K562 (cell line): ENCODE results near the gene TRAIP. TPM values are rescaled to one million over a fixed set of nuclear protein-coding genes. Genes with fewer than 3 reads are reported as not detected.
A peak's percentile ranks its signal among the peaks of the same experiment; 100 is the strongest.

Source experiments
- ATAC-seq: fragments of 200-7000 bp; cut with Tn5 transposase; 3 replicates; pipeline ENCODE4 v1.9.1; 2020; ENCODE audit warnings: moderate library complexity
- BruUV-seq: library from RNA; stranded (reverse); fragments of 400-500 nt; replicated peaks from 2 replicates; lab custom pipeline; 2021; lab: Mats Ljungman, UMichigan
- CTCF ChIA-PET: fragments of 300-600 bp; formaldehyde crosslinking; extraction: SDS; loops from one replicate; lab custom pipeline; 2021; ENCODE audit warnings: low intra/inter-chr PET ratio; lab: Yijun Ruan, JAX
- POLR2A ChIA-PET: fragments of 300-600, 350-650 bp; sonication (Branson Sonifier 250); formaldehyde crosslinking; extraction: SDS; loops from one replicate; lab custom pipeline; 2021; ENCODE audit warnings: antibody characterized with exemption, inconsistent platforms; lab: Yijun Ruan, JAX
- DNase-seq, 4 experiments: peaks; one replicate each; pipeline versions ENCODE4 v3.0.0 to v3.0.0-alpha.2; 2011 to 2018; ENCODE audit warnings: low spot score in 3 of 4, mixed read lengths in 3 of 4; ENCODE audit errors: extremely low read depth in 1 of 4
- FAIRE-seq: peaks from 2 replicates; lab custom pipeline; 2011; peaks lifted over from hg19 to GRCh38; lab: Jason Lieb, UNC
- H2AFZ ChIP-seq: 2 replicates; pipeline ENCODE4 v1.6.0; 2011; ENCODE audit warnings: low read depth, low read length, control low read depth, inconsistent platforms
- H3K27ac ChIP-seq: fragments of 200-600 bp; 3 replicates; pipeline ENCODE4 v1.8.0; 2011; ENCODE audit warnings: low read depth, mild to moderate bottlenecking, control low read depth, inconsistent platforms, low read length, moderate library complexity, mixed read lengths; ENCODE audit errors: extremely low read depth
- H3K27me3 ChIP-seq, 2 experiments: fragments of 300-600 bp in 1 of 2; 2 replicates in 1 of 2; 3 replicates in 1 of 2; pipeline versions ENCODE4 v1.6.0 to v1.8.0; 2011; ENCODE audit warnings: inconsistent platforms in 2 of 2, low read length in 2 of 2, mild to moderate bottlenecking in 1 of 2, mixed read lengths in 1 of 2, moderate library complexity in 1 of 2; ENCODE audit not compliant: control insufficient read depth in 2 of 2, insufficient read depth in 2 of 2
- H3K36me3 ChIP-seq: fragments of 300-600 bp; 3 replicates; pipeline ENCODE4 v1.8.0; 2011; ENCODE audit warnings: mild to moderate bottlenecking, low read length, inconsistent platforms; ENCODE audit not compliant: control insufficient read depth, insufficient read depth
- H3K4me1 ChIP-seq, 2 experiments: fragments of 200-600 bp in 1 of 2; replicated peaks in 1 of 2; 2 replicates in 1 of 2; 3 replicates in 1 of 2; pipeline versions ENCODE4 v1.5.1 to v1.8.0; 2011; ENCODE audit warnings: inconsistent platforms in 2 of 2, low read length in 2 of 2, mild to moderate bottlenecking in 1 of 2, mixed read lengths in 1 of 2, moderate library complexity in 1 of 2; ENCODE audit not compliant: control insufficient read depth in 2 of 2, insufficient read depth in 2 of 2
- H3K4me2 ChIP-seq: 2 replicates; pipeline ENCODE4 v1.6.1; 2011; ENCODE audit warnings: low read length, control low read depth, inconsistent platforms, mixed read lengths; ENCODE audit not compliant: insufficient read depth
- H3K4me3 ChIP-seq: fragments of 200-600 bp; sonication (generic), shearing (Covaris generic); 2 replicates; pipeline ENCODE4 v1.5.1; 2016; ENCODE audit warnings: control low read depth, inconsistent platforms
- H3K79me2 ChIP-seq: fragments of 200-600 bp; 3 replicates; pipeline ENCODE4 v1.8.0; 2011; ENCODE audit warnings: low read length, inconsistent platforms; ENCODE audit not compliant: control insufficient read depth, insufficient read depth
- H3K9ac ChIP-seq, 2 experiments: 2 replicates each; pipeline versions ENCODE4 v1.6.0 to v1.6.1; 2011; ENCODE audit warnings: low read depth in 2 of 2, low read length in 2 of 2, control low read depth in 1 of 2, inconsistent platforms in 1 of 2, mild to moderate bottlenecking in 1 of 2, mixed read lengths in 1 of 2; ENCODE audit not compliant: insufficient read depth in 1 of 2
- H3K9me1 ChIP-seq: one replicate; pipeline ENCODE4 v1.6.0; 2011; ENCODE audit warnings: inconsistent platforms, mild to moderate bottlenecking, low read length, moderate library complexity; ENCODE audit not compliant: control insufficient read depth, insufficient read depth
- H3K9me3 ChIP-seq: replicated peaks from 2 replicates; pipeline ENCODE4 v1.5.1; 2011; ENCODE audit warnings: low read depth, low read length, inconsistent platforms; ENCODE audit not compliant: control insufficient read depth, insufficient read depth
- H4K20me1 ChIP-seq: replicated peaks from 2 replicates; pipeline ENCODE4 v1.6.1; 2011; ENCODE audit warnings: low read length, inconsistent platforms, mixed read lengths; ENCODE audit not compliant: control insufficient read depth, insufficient read depth
- BDP1 ChIP-seq: IDR thresholded peaks from 3 replicates; pipeline ENCODE4 v1.6.1; 2011; ENCODE audit not compliant: insufficient read length, insufficient read depth
- CBFB ChIP-seq: sonication (generic); formaldehyde crosslinking; IDR thresholded peaks from 2 replicates; pipeline ENCODE4 v1.4.0; 2020; ENCODE audit warnings: mild to moderate bottlenecking, missing genetic modification reagents
- FOXK1 ChIP-seq: sonication (generic); formaldehyde crosslinking; IDR thresholded peaks from 2 replicates; pipeline ENCODE4 v1.8.0; 2022; ENCODE audit warnings: missing genetic modification reagents, mild to moderate bottlenecking, borderline replicate concordance
- HDAC6 ChIP-seq: IDR thresholded peaks from 2 replicates; pipeline ENCODE4 v1.6.1; 2012; ENCODE audit warnings: low read depth, mild to moderate bottlenecking, control low read depth, inconsistent platforms, low read length, moderate library complexity
- RHOXF2B ChIP-seq: fragments of 250-450 bp; sonication (Bioruptor Pico); conservative IDR thresholded peaks from 2 replicates; pipeline ENCODE4 v1.5.1; 2021
- SAP30 ChIP-seq: fragments of 200-600 bp; sonication (generic); IDR thresholded peaks from 2 replicates; pipeline ENCODE4 v1.6.1; 2012; ENCODE audit warnings: borderline replicate concordance, low read depth, mild to moderate bottlenecking, moderate library complexity, low read length, control low read depth, inconsistent platforms; ENCODE audit not compliant: insufficient read depth, poor library complexity, severe bottlenecking
- ZBTB7A ChIP-seq: IDR thresholded peaks from 2 replicates; pipeline ENCODE4 v1.6.1; 2011; ENCODE audit warnings: low read depth, mild to moderate bottlenecking, low read length, moderate library complexity, borderline replicate concordance; ENCODE audit not compliant: control insufficient read depth
- ZNF121 ChIP-seq: sonication (generic); formaldehyde crosslinking; conservative IDR thresholded peaks from 2 replicates; pipeline ENCODE4 v1.8.0; 2022; ENCODE audit warnings: missing genetic modification reagents
- ZNF75A ChIP-seq: fragments of 450-650 bp; formaldehyde crosslinking; IDR thresholded peaks from 2 replicates; pipeline ENCODE4 v1.4.0; 2020; ENCODE audit warnings: mild to moderate bottlenecking
- ZNF830 ChIP-seq: fragments of 250-450 bp; sonication (Bioruptor Pico); IDR thresholded peaks from 2 replicates; pipeline ENCODE4 v1.5.0; 2021; ENCODE audit warnings: mild to moderate bottlenecking
- WGBS: fragments of 100-300 bp; shearing (Covaris generic); methylation state at CpG from one replicate; pipeline ENCODE4 v1.1.6; 2016; ENCODE audit warnings: low coverage, mixed read lengths; ENCODE audit not compliant: insufficient coverage; ENCODE audit errors: missing lambda C conversion rate; 5-methylcytosine and 5-hydroxymethylcytosine counted together
- in situ Hi-C: fragments of 300-500 bp; cut with MboI; formaldehyde crosslinking; loops from 4 replicates; pipeline ENCODE4 v1.15.0; 2018; ENCODE audit warnings: inconsistent platforms, mixed read lengths
- intact Hi-C: fragments of 100-400 bp; cut with micrococcal nuclease; formaldehyde crosslinking; loops from 2 replicates; pipeline ENCODE4 v1.14.2; 2022
- polyA plus RNA-seq, 8 experiments: library from polyadenylated mRNA; depleted of rRNA in 4 of 8; stranded (reverse) in 5 of 8; unstranded in 3 of 8; fragments of >200 nt; fragmentation: Nextera tagmentation in 2 of 8; fragmentation: Illumina TruSeq in 1 of 8; extraction: Ambion mirVana in 2 of 8; extraction: Trizol in 1 of 8; gene quantifications; 2 replicates each; pipeline versions ENCODE4 v1.2.1 to v1.2.3, GENCODE V29; 2011 to 2014; ENCODE audit warnings: inconsistent platforms in 1 of 8, missing spikeins in 1 of 8
- total RNA-seq, 7 experiments: library from RNA; depleted of rRNA in 6 of 7; stranded (reverse); fragments of >200 nt in 6 of 7; fragmentation: Illumina TruSeq in 2 of 7; extraction: Trizol in 2 of 7; gene quantifications; 2 replicates each; pipeline versions ENCODE4 v1.2.1 to v1.2.3, GENCODE V29; 2011 to 2021; ENCODE audit warnings: low replicate concordance in 1 of 7
- TF ChIP-seq, protein P1 (sequence below): fragments of 250-450 bp; sonication (Bioruptor Pico); IDR thresholded peaks from 2 replicates; pipeline ENCODE4 v1.4.0; 2020
- TF ChIP-seq, protein P2 (sequence below): sonication (generic); formaldehyde crosslinking; IDR thresholded peaks from 2 replicates; pipeline ENCODE4 v1.8.0; 2022; ENCODE audit warnings: mild to moderate bottlenecking, low read depth, missing genetic modification reagents
- TF ChIP-seq, protein P3 (sequence below): sonication (generic); formaldehyde crosslinking; IDR thresholded peaks from 2 replicates; pipeline ENCODE4 v1.9.0; 2022; ENCODE audit warnings: mild to moderate bottlenecking, missing genetic modification reagents
- TF ChIP-seq, protein P4 (sequence below), 3 experiments: IDR thresholded peaks in 2 of 3; conservative IDR thresholded peaks in 1 of 3; 2 replicates each; pipeline ENCODE4 v1.5.1; 2011 to 2012; ENCODE audit warnings: low read length in 3 of 3, mild to moderate bottlenecking in 3 of 3, control low read depth in 2 of 3, improper control_type of control experiment in 1 of 3, inconsistent platforms in 1 of 3, low read depth in 1 of 3, mixed read lengths in 1 of 3, moderate library complexity in 1 of 3; ENCODE audit not compliant: insufficient read depth in 2 of 3

Gene TRAIP
- total and polyA plus RNA-seq, 9 of the 15 experiments (the other 6 are each of a cell fraction or from before 2014, with no cell fraction given): 14.3 to 38.6 (median 21.2) TPM

DNA sequence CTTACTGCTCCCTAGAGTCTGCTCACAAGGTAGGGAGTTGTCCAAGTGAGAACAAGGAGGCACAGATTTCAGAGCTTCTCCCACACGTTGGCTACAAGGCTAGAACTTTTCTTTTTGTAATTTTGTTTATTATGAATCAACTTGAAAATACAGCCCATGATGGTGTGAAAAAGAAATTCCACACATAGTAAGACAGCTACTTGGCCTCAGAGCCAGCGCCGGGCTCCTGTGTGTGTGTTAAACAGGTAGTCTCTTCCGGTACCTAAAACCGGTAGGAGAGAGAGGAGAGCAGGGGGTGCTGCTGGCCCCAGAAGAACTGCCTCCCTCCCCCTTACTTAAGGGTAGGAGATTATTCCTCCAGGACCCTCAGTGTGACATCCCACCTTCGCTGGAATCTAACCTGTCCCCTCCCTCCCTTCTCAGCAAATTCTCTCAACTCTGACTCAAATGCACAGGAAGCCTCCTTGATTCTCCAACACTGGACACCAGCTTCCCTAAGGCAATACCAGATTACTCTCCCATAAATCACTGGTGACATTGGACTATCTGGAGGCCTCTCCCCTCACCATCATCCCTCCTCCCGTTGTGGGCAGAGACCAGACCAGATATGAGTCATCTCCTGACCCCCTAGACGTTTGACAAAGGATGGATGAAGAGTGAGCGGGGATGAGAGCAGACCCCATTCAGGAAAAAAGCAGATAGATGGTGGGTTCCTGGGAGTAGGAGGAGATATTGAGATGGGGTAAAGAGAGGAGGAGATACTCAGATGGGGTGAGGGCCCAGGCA, 65.5 kb downstream of the TRAIP start (continued):
- no peak for TF ChIP-seq ZNF121 (CRISPR knock-in tag)
- no peak for TF ChIP-seq ZNF830

DNA sequence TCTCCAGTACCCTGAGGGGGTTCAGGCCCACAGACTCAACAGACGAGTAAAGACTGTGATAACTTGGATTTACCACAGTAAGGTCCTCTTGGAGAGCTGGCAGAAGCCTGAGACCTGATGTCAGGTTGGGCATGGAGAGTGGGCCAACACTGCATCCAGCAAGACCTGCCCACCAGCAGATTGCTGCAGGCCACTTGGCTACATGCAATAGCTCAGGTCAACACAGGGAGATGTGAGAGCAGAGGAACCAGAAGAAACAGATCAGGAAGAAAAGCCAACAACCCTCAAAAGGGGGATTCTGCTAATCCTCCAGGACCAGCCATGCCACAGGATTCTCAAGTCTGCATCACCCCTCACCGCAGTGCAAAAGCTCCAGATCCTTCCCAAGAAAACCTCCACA, 68.3 kb downstream of the TRAIP start:
- H3K9me1 ChIP-seq: no peaks in the 10 kb centered on the region
- ChIA-PET CTCF (interaction anchor here (0.6 kb wide), 1 partner anchor 319 kb away, joined by 3 read pairs; no protein-coding TSS in a partner anchor), POLR2A (interaction anchor here (0.6 to 2.8 kb wide), 4 partner anchors 15 to 415 kb away, joined by 3 to 16 read pairs (median 3); partner anchors contain the start of gene INKA1)
- FAIRE-seq: no peak
- H4K20me1 ChIP-seq: no peaks in the 10 kb centered on the region
- H3K27ac ChIP-seq: no peak overlapping the region
- no peaks in the 10 kb centered on the region for H3K27me3 ChIP-seq
- peaks cover 12 to 23% of the 10 kb centered on the region in 2 experiments; a peak in 4 of 5 replicates for H3K4me1 ChIP-seq
- BruUV-seq: no TSS peak
- peaks cover 37% of the 10 kb centered on the region for H3K79me2 ChIP-seq
- peaks cover 13% of the 10 kb centered on the region; the same call in 2 of the 3 replicates for H3K36me3 ChIP-seq
- ATAC-seq: no peak
- in situ Hi-C loops: no loop called here
- no peak overlapping the region for H3K9ac ChIP-seq
- H2AFZ ChIP-seq: peak overlapping the region; percentile 45; the same call in 1 of the 2 replicates
- H3K4me3 ChIP-seq: no peak overlapping the region
- no peak for DNase-seq
- H3K9me3 ChIP-seq: no peaks in the 10 kb centered on the region
- 76% methylated on average over 2 of the region's 2 CpGs for WGBS
- intact Hi-C loops: no loop called here
- H3K4me2 ChIP-seq: no peak overlapping the region
- TF ChIP-seq HDAC6 (no peak), ZBTB7A (no peak), SAP30 (no peak), BDP1 (no peak), CBFB (CRISPR knock-in tag) (no peak), ZNF75A (CRISPR knock-in tag) (no peak), RHOXF2B (no peak), FOXK1 (CRISPR knock-in tag) (no peak)
- TF ChIP-seq, protein P1, sequence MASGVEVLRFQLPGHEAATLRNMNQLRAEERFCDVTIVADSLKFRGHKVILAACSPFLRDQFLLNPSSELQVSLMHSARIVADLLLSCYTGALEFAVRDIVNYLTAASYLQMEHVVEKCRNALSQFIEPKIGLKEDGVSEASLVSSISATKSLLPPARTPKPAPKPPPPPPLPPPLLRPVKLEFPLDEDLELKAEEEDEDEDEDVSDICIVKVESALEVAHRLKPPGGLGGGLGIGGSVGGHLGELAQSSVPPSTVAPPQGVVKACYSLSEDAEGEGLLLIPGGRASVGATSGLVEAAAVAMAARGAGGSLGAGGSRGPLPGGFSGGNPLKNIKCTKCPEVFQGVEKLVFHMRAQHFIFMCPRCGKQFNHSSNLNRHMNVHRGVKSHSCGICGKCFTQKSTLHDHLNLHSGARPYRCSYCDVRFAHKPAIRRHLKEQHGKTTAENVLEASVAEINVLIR (CRISPR knock-in tag): no peak
- TF ChIP-seq, protein P2, sequence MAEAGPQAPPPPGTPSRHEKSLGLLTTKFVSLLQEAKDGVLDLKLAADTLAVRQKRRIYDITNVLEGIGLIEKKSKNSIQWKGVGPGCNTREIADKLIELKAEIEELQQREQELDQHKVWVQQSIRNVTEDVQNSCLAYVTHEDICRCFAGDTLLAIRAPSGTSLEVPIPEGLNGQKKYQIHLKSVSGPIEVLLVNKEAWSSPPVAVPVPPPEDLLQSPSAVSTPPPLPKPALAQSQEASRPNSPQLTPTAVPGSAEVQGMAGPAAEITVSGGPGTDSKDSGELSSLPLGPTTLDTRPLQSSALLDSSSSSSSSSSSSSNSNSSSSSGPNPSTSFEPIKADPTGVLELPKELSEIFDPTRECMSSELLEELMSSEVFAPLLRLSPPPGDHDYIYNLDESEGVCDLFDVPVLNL (CRISPR knock-in tag): no peak
- TF ChIP-seq, protein P3, sequence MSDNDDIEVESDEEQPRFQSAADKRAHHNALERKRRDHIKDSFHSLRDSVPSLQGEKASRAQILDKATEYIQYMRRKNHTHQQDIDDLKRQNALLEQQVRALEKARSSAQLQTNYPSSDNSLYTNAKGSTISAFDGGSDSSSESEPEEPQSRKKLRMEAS (CRISPR knock-in tag): no peak
- TF ChIP-seq, protein P4, sequence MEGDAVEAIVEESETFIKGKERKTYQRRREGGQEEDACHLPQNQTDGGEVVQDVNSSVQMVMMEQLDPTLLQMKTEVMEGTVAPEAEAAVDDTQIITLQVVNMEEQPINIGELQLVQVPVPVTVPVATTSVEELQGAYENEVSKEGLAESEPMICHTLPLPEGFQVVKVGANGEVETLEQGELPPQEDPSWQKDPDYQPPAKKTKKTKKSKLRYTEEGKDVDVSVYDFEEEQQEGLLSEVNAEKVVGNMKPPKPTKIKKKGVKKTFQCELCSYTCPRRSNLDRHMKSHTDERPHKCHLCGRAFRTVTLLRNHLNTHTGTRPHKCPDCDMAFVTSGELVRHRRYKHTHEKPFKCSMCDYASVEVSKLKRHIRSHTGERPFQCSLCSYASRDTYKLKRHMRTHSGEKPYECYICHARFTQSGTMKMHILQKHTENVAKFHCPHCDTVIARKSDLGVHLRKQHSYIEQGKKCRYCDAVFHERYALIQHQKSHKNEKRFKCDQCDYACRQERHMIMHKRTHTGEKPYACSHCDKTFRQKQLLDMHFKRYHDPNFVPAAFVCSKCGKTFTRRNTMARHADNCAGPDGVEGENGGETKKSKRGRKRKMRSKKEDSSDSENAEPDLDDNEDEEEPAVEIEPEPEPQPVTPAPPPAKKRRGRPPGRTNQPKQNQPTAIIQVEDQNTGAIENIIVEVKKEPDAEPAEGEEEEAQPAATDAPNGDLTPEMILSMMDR (IDR thresholded peaks at IDR 0.05 in 2 of 3, conservative IDR thresholded peaks at IDR 0.05 in 1 of 3; ENCODE audit: insufficient read depth in 2 of 3, low read depth in 1 of 3, low read length in 3 of 3): no peak
